HL-60 (cell line): ENCODE results near the gene NLRC4.

ENCODE experiments used
- GABPA ChIP-seq: IDR thresholded peaks from 2 replicates; pipeline ENCODE4 v1.6.1; 2012; ENCODE audit warnings: low read depth
- TF ChIP-seq, protein P1 (sequence below): IDR thresholded peaks from one replicate; pipeline ENCODE4 v1.5.1; 2011; ENCODE audit warnings: low read length, control low read depth, inconsistent platforms; ENCODE audit not compliant: insufficient read depth
- TF ChIP-seq, protein P2 (sequence below): IDR thresholded peaks from 2 replicates; pipeline ENCODE4 v1.6.1; 2012; ENCODE audit warnings: low read depth; ENCODE audit not compliant: insufficient replicate concordance

DNA sequence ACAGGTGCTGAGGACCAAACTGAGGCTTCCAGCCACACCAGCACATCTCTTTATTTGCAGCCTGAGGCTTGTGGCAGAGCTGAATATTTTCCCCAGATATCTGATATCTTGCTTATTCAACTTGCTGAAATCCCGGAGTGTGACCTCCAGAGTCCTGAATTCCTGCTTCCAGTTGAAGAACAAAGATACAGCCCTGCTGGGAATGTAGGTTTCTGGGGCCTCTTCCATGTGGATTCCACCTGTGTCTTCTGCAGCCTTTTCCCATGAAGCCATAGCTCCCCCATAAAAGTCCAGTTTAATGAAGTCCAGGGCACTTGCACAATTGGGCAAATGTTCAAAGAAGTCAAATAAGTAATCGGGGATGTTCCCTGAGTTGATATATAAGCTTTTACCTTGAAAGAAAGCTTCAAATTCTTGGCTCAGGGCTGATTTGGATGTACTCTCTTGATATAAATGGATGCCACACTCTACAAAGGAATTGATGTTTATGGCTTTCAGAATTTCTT lies 14.9 kb downstream of the NLRC4 start:
- TF ChIP-seq, protein P1, sequence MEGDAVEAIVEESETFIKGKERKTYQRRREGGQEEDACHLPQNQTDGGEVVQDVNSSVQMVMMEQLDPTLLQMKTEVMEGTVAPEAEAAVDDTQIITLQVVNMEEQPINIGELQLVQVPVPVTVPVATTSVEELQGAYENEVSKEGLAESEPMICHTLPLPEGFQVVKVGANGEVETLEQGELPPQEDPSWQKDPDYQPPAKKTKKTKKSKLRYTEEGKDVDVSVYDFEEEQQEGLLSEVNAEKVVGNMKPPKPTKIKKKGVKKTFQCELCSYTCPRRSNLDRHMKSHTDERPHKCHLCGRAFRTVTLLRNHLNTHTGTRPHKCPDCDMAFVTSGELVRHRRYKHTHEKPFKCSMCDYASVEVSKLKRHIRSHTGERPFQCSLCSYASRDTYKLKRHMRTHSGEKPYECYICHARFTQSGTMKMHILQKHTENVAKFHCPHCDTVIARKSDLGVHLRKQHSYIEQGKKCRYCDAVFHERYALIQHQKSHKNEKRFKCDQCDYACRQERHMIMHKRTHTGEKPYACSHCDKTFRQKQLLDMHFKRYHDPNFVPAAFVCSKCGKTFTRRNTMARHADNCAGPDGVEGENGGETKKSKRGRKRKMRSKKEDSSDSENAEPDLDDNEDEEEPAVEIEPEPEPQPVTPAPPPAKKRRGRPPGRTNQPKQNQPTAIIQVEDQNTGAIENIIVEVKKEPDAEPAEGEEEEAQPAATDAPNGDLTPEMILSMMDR: no peak
- TF ChIP-seq, protein P2, sequence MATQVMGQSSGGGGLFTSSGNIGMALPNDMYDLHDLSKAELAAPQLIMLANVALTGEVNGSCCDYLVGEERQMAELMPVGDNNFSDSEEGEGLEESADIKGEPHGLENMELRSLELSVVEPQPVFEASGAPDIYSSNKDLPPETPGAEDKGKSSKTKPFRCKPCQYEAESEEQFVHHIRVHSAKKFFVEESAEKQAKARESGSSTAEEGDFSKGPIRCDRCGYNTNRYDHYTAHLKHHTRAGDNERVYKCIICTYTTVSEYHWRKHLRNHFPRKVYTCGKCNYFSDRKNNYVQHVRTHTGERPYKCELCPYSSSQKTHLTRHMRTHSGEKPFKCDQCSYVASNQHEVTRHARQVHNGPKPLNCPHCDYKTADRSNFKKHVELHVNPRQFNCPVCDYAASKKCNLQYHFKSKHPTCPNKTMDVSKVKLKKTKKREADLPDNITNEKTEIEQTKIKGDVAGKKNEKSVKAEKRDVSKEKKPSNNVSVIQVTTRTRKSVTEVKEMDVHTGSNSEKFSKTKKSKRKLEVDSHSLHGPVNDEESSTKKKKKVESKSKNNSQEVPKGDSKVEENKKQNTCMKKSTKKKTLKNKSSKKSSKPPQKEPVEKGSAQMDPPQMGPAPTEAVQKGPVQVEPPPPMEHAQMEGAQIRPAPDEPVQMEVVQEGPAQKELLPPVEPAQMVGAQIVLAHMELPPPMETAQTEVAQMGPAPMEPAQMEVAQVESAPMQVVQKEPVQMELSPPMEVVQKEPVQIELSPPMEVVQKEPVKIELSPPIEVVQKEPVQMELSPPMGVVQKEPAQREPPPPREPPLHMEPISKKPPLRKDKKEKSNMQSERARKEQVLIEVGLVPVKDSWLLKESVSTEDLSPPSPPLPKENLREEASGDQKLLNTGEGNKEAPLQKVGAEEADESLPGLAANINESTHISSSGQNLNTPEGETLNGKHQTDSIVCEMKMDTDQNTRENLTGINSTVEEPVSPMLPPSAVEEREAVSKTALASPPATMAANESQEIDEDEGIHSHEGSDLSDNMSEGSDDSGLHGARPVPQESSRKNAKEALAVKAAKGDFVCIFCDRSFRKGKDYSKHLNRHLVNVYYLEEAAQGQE: no peak
- no peak for TF ChIP-seq GABPA
